ENCODE data around the gene EIF2B5.

Gene EIF2B5

GRCh38 chr3:184192889-184193288 is 57.7 kb downstream of the EIF2B5 start:
- H3K4me3 ChIP-seq (ENCODE audit: low read depth, low read length), result no peak overlapping the region

DNA sequence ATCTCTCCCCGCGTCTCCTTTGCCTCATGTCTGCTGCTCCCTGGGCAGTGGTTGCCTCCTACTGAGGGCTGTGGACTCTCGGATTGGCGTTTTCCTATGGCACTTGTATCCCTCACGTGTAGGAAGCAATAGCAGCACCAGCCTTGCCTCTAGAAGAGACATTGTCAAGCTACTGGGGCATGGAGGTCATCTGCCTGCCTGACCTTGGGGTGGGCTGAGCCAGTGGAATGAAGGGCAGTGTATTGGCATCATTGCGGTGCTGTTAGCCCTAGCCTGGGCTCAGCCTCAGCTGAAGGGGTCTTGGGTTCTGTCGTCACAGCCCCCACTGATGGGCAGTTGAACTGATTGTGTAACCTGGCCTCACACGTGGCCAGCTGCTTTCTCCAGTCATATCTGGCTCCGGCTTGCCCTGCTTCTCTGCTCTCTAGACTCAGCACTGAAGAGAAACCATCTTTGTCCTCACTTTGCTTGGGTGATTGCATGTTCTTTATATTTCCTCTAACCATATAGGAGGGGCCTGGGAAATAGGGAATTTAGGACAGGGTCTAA is 58.9 kb downstream of the EIF2B5 start:
- H3K4me3 ChIP-seq (ENCODE audit: low read depth, low read length), result no peak overlapping the region
